Mesenchymal stem cell (in vitro differentiated cells and primary cell): Measurements from ENCODE around the gene DYNLT4.
A peak's percentile ranks its signal among the peaks of the same experiment; 100 is the strongest.
"Not testable (repeated sequence)": the region's sequence is repeated elsewhere in the genome, so short reads cannot be mapped to it uniquely, and the experiment has no call there.

Source experiments
- DNase-seq: peaks from one replicate; pipeline ENCODE4 v3.0.0-alpha.2; 2013
- H2AFZ ChIP-seq: one replicate; pipeline ENCODE4 v1.6.1; 2013; ENCODE audit warnings: low read depth, mild to moderate bottlenecking, control low read depth, inconsistent platforms, low read length, moderate library complexity
- H2AK5ac ChIP-seq: 2 replicates; pipeline ENCODE4 v1.6.1; 2013; ENCODE audit warnings: low read length, moderate library complexity, mild to moderate bottlenecking, inconsistent platforms; ENCODE audit not compliant: severe bottlenecking
- H2BK120ac ChIP-seq: one replicate; pipeline ENCODE4 v1.6.1; 2013; ENCODE audit warnings: low read depth, mild to moderate bottlenecking, inconsistent platforms, low read length, moderate library complexity
- H2BK12ac ChIP-seq, 2 experiments: one replicate each; pipeline ENCODE4 v1.6.1; 2013; ENCODE audit warnings: inconsistent platforms in 2 of 2, low read length in 2 of 2, mild to moderate bottlenecking in 2 of 2, moderate library complexity in 2 of 2, control low read depth in 1 of 2
- H2BK15ac ChIP-seq: one replicate; pipeline ENCODE4 v1.6.1; 2013; ENCODE audit warnings: mild to moderate bottlenecking, low read depth, inconsistent platforms; ENCODE audit not compliant: poor library complexity, severe bottlenecking
- H2BK5ac ChIP-seq: 2 replicates; pipeline ENCODE4 v1.6.1; 2013; ENCODE audit warnings: low read depth, mild to moderate bottlenecking, low read length, control low read depth, inconsistent platforms; ENCODE audit not compliant: poor library complexity, severe bottlenecking
- H3K14ac ChIP-seq, 2 experiments: one replicate each; pipeline ENCODE4 v1.6.1; 2013; ENCODE audit warnings: inconsistent platforms in 2 of 2, low read length in 2 of 2, control low read depth in 1 of 2, mild to moderate bottlenecking in 1 of 2, moderate library complexity in 1 of 2
- H3K18ac ChIP-seq, 2 experiments: one replicate each; pipeline ENCODE4 v1.6.1; 2013; ENCODE audit warnings: inconsistent platforms in 2 of 2, low read length in 2 of 2, control low read depth in 1 of 2, low read depth in 1 of 2, mild to moderate bottlenecking in 1 of 2
- H3K23ac ChIP-seq, 2 experiments: one replicate each; pipeline ENCODE4 v1.6.1; 2013; ENCODE audit warnings: inconsistent platforms in 2 of 2, low read length in 2 of 2, mild to moderate bottlenecking in 2 of 2, moderate library complexity in 2 of 2, control low read depth in 1 of 2
- H3K27ac ChIP-seq: 2 replicates; pipeline ENCODE4 v1.5.1; 2013; ENCODE audit warnings: mild to moderate bottlenecking, moderate library complexity, low read length, control low read depth, inconsistent platforms; ENCODE audit not compliant: poor library complexity, severe bottlenecking
- H3K27me3 ChIP-seq, 2 experiments: 2 replicates each; pipeline versions ENCODE4 v1.6.1 to v1.7.0; 2013; ENCODE audit warnings: low read length in 2 of 2, mild to moderate bottlenecking in 2 of 2, moderate library complexity in 2 of 2, control low read depth in 1 of 2, inconsistent platforms in 1 of 2; ENCODE audit not compliant: control insufficient read depth in 1 of 2, insufficient read depth in 1 of 2
- H3K36me3 ChIP-seq, 2 experiments: 2 replicates each; pipeline versions ENCODE4 v1.6.1 to v1.7.0; 2013; ENCODE audit warnings: low read length in 2 of 2, control low read depth in 1 of 2, inconsistent platforms in 1 of 2, low read depth in 1 of 2, mild to moderate bottlenecking in 1 of 2; ENCODE audit not compliant: insufficient read depth in 2 of 2, control insufficient read depth in 1 of 2
- H3K4ac ChIP-seq, 2 experiments: one replicate each; pipeline ENCODE4 v1.6.1; 2013; ENCODE audit warnings: inconsistent platforms in 2 of 2, low read length in 2 of 2, mild to moderate bottlenecking in 2 of 2, moderate library complexity in 2 of 2, control low read depth in 1 of 2, low read depth in 1 of 2
- H3K4me1 ChIP-seq: 2 replicates; pipeline ENCODE4 v1.6.1; 2013; ENCODE audit warnings: low read depth, low read length, control low read depth; ENCODE audit not compliant: control insufficient read depth, insufficient read depth
- H3K4me2 ChIP-seq: 2 replicates; pipeline ENCODE4 v1.6.1; 2013; ENCODE audit warnings: low read length, mild to moderate bottlenecking, inconsistent platforms; ENCODE audit not compliant: poor library complexity, severe bottlenecking
- H3K4me3 ChIP-seq, 2 experiments: 2 replicates each; pipeline versions ENCODE4 v1.5.1 to v1.7.0; 2013; ENCODE audit warnings: low read length in 2 of 2, mild to moderate bottlenecking in 2 of 2, control low read depth in 1 of 2, low read depth in 1 of 2; ENCODE audit not compliant: insufficient read depth in 1 of 2
- H3K79me1 ChIP-seq: replicated peaks from 2 replicates; pipeline ENCODE4 v1.6.1; 2013; ENCODE audit warnings: mild to moderate bottlenecking, control low read depth, low read length, inconsistent platforms; ENCODE audit not compliant: poor library complexity, severe bottlenecking
- H3K9ac ChIP-seq: 2 replicates; pipeline ENCODE4 v1.7.0; 2013; ENCODE audit warnings: mild to moderate bottlenecking, low read length, moderate library complexity
- H3K9me3 ChIP-seq: 2 replicates; pipeline ENCODE4 v1.7.0; 2013; ENCODE audit warnings: mild to moderate bottlenecking, low read length; ENCODE audit not compliant: control insufficient read depth
- H4K8ac ChIP-seq: one replicate; pipeline ENCODE4 v1.6.1; 2013; ENCODE audit warnings: inconsistent platforms, mild to moderate bottlenecking, low read length, moderate library complexity
- H4K91ac ChIP-seq: one replicate; pipeline ENCODE4 v1.6.1; 2013; ENCODE audit warnings: mild to moderate bottlenecking, low read length, inconsistent platforms
- WGBS: methylation state at CpG from one replicate; pipeline ENCODE4 v1.1.7; 2013; ENCODE audit warnings: mixed read lengths; 5-methylcytosine and 5-hydroxymethylcytosine counted together

Gene DYNLT4

DNA sequence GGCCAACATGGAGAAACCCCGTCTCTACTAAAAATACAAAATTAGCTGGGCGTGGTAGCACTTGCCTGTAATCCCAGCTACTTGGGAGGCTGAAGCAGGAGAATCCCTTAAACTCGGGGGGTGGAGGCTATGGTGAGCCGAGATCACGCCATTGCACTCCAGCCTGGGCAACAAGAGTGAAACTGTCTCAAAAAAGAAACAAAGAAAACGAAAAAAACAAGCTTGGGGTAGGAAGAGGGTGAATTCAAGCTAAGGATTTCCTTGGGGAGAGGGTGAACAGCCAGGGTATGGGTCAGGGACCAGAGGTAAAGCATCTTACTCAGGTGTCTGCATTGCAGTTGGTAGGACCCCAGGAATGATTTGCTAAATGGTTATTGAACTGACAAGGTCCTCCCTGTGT is 40.7 kb downstream of the DYNLT4 start:
- H3K23ac ChIP-seq, H4K8ac ChIP-seq, H3K79me1 ChIP-seq, H3K9ac ChIP-seq, H3K4ac ChIP-seq, H3K4me2 ChIP-seq, H3K9me3 ChIP-seq, H4K91ac ChIP-seq, H3K4me1 ChIP-seq, H3K4me3 ChIP-seq, H3K27me3 ChIP-seq, H2BK5ac ChIP-seq, H2AFZ ChIP-seq, H2BK15ac ChIP-seq, H3K27ac ChIP-seq, DNase-seq, H3K14ac ChIP-seq, H2AK5ac ChIP-seq, H2BK120ac ChIP-seq, H3K18ac ChIP-seq, H2BK12ac ChIP-seq: not testable (repeated sequence)
- WGBS: 98% methylated on average over 6 of the region's 6 CpGs
- peaks cover 21 to 28% of the 10 kb centered on the region in 2 experiments for H3K36me3 ChIP-seq

DNA sequence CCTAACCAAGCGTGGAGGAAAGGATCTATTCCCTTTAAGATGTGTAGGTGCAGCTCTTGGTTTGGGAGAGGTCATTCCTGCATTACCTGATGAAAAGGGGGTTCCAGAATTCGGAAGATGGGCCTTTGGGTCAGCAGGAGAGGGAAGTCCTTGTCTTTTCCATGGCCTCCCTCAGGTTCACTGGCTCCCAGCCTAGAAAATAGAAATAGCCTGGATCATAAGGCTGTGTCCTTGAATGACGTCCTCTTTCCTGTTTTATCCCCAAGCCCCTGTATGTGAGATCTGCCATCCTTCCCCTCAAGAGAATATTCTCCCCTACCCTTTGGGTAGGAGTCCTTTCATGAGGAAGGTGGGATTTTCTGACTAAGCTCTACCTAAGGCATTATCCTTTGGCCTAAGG is 46.3 kb downstream of the DYNLT4 start:
- Histone ChIP-seq H3K79me1 (peaks cover 6% of the 10 kb centered on the region), H3K4me3 (no peak overlapping the region), H2BK15ac (no peak overlapping the region), H3K4me2 (no peak overlapping the region), H3K18ac (no peak overlapping the region), H3K27me3 (no peaks in the 10 kb centered on the region), H2AFZ (no peak overlapping the region), H2BK12ac (no peak overlapping the region), H3K23ac (no peak overlapping the region), H2BK5ac (no peak overlapping the region), H3K9ac (no peak overlapping the region), H4K8ac (no peak overlapping the region), H3K27ac (no peak overlapping the region), H2AK5ac (no peak overlapping the region), H3K9me3 (no peaks in the 10 kb centered on the region), H2BK120ac (no peak overlapping the region), H4K91ac (no peak overlapping the region), H3K4me1 (no peaks in the 10 kb centered on the region), H3K4ac (no peak overlapping the region), H3K14ac (no peak overlapping the region), H3K36me3 (peaks cover 35 to 37% of the 10 kb centered on the region in 2 experiments)
- DNase-seq: no peak
- WGBS: 94% methylated on average over 3 of the region's 3 CpGs

DNA sequence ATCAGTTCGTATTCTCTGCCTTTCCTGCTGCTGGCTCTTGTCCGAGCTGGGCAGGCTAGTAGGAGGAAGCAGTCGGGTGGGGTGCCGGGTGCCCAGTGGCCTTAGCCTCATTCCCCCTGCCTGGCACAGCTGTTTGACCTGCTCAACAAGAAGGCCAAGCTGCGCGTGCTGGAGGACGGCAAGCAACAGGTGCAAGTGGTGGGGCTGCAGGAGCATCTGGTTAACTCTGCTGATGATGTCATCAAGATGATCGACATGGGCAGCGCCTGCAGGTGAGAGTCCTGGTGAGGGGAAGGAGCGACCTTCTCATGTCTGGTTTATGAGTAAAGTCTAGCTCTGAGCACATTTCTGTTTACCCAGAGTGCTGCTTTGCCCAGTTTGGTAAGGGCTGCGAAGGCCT is 48.1 kb downstream of the DYNLT4 start:
- no peak overlapping the region for H2BK5ac ChIP-seq
- no peak overlapping the region for H3K9ac ChIP-seq
- H3K18ac ChIP-seq: no peak overlapping the region
- H4K8ac ChIP-seq: no peak overlapping the region
- no peak overlapping the region for H3K4me2 ChIP-seq
- no peak overlapping the region for H3K4me3 ChIP-seq
- H2BK15ac ChIP-seq: no peak overlapping the region
- H2AK5ac ChIP-seq: no peak overlapping the region
- no peak overlapping the region for H3K27ac ChIP-seq
- peaks cover 39 to 47% of the 10 kb centered on the region in 2 experiments for H3K36me3 ChIP-seq
- H2BK12ac ChIP-seq: no peak overlapping the region
- no peak overlapping the region for H4K91ac ChIP-seq
- H3K9me3 ChIP-seq: no peaks in the 10 kb centered on the region
- H2AFZ ChIP-seq: no peak overlapping the region
- no peak for DNase-seq
- no peak overlapping the region for H3K14ac ChIP-seq
- no peak overlapping the region for H2BK120ac ChIP-seq
- no peaks in the 10 kb centered on the region for H3K4me1 ChIP-seq
- H3K27me3 ChIP-seq: no peaks in the 10 kb centered on the region
- 98% methylated on average over 11 of the region's 11 CpGs for WGBS
- H3K23ac ChIP-seq: peak overlapping the region in 1 of 2 experiments; percentile 23
- H3K4ac ChIP-seq: no peak overlapping the region
- H3K79me1 ChIP-seq: peaks cover 6% of the 10 kb centered on the region

DNA sequence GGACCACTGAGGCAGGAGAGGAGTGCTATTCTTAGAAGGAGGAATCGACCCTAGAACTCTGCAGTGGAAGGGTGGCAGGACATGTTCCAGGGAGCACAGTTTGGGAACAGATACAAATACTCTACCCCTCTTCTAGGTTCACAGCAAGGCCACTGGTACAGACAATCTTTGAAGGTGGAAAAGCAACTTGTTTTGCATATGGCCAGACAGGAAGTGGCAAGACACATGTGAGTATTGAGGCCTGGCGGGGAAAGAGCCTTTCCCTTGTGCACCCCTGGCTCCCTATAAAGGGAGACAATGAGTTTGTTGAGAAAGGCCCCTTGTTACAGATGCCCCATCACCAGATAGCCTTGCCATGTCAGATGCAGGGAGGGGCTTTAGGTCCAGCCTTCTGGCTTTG is 49.7 kb downstream of the DYNLT4 start:
- Histone ChIP-seq H3K27me3 (no peaks in the 10 kb centered on the region), H2BK120ac (no peak overlapping the region), H4K91ac (no peak overlapping the region), H3K14ac (no peak overlapping the region), H3K79me1 (peaks cover 6% of the 10 kb centered on the region), H2BK12ac (no peak overlapping the region), H4K8ac (no peak overlapping the region), H3K9ac (no peak overlapping the region), H3K4ac (no peak overlapping the region), H3K18ac (no peak overlapping the region), H3K4me3 (no peak overlapping the region), H3K27ac (no peak overlapping the region), H2BK15ac (no peak overlapping the region), H3K36me3 (peaks cover 39 to 48% of the 10 kb centered on the region in 2 experiments), H2AK5ac (no peak overlapping the region), H2BK5ac (no peak overlapping the region), H3K23ac (no peak overlapping the region), H3K9me3 (no peaks in the 10 kb centered on the region), H3K4me1 (no peaks in the 10 kb centered on the region), H3K4me2 (no peak overlapping the region), H2AFZ (no peak overlapping the region)
- DNase-seq: no peak
- WGBS: 100% methylated on average over 2 of the region's 2 CpGs
